ENCODE results near the gene PDGFB.

PDGFB gene

GRCh38 chr22:39238966-39239505 lies 5.7 kb downstream of the PDGFB start:
- no peak for DNase-seq

DNA sequence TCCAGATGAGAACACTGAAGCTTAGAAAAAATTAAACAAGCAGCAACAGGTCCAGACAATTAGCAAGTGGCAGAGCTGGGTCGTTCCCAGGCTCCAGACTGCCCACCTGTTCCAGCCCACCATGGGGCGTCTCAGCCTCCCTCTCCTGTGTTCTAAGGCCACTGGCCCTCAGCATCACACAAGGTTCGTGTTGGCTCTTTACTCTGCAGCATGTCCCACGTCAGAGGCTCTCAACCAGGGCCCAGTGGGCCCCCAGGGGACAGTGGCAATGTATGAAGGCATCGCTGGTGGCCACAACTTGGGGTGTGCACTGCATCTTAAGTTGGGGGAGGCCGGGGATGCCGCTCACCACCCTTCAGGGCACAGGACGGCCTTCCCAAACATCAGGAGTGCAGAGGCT lies 6.2 kb downstream of the PDGFB start:
- DNase-seq, result no peak

DNA sequence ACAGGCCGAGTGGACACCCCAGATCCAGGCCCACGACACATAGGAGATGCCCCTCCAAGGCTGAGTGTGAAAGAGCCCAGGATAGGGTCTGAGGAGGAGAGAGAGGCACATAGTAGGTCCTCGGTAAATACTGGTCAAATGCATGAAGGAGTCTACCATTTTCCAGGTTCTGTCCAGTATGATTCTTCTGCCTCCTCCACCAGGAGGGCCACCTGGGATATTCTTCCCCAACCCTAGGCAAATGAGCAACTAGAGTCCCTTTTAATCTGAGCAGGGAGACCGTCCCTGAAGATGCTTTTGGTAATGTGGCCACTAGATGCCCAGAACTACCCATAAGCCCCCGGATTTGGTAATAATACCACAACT lies 6.7 kb downstream of the PDGFB start:
- no peak for DNase-seq

- DNase-seq, result no peak
Observed at GRCh38 chr22:39237318-39238100, 7.3 kb downstream of the PDGFB start.

- DNase-seq, result no peak
Observed at GRCh38 chr22:39236321-39237317, 8.2 kb downstream of the PDGFB start.

GRCh38 chr22:39234867-39235687 lies 9.7 kb downstream of the PDGFB start:
- DNase-seq, result no peak

- DNase-seq, result no peak
Observed at GRCh38 chr22:39234472-39234787, 10.4 kb downstream of the PDGFB start.

DNA sequence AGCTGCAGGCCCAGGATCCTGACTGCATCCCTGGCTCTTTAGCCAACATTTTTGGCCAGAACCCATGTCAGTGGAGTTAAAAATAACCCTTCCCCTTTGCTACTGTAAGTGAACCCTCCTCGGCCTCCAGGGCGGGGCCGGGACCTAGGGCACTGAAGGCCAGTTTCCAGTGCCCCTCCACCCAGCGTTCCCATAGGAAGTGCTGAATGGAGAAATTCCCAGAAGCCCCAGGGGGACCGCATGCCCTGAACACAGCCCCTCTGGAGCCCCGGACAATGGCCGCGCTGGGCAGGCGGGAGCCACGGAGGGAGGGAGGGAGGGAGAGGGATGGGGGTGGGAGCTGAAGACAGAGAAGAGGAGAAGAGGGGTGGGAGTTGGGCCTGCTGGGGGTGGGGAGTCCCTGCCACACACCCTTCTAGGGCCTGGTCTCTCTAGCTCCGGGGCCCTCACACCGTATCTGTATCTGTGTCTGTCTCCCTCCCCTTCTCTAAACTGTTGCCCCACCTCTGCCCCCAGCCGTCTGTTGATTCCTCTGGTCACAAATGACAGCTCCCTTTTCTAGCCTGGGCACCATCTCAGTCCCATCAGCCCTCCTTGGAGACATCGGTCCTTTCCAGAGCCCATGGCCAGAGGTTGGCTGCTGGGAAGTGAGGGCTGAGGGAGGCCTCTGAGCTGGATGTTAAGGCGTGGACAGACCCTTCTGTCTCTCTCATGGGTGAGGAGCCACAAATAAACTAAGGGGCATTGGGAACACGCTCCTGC lies 10.9 kb downstream of the PDGFB start:
- DNase-seq, result no peak

DNA sequence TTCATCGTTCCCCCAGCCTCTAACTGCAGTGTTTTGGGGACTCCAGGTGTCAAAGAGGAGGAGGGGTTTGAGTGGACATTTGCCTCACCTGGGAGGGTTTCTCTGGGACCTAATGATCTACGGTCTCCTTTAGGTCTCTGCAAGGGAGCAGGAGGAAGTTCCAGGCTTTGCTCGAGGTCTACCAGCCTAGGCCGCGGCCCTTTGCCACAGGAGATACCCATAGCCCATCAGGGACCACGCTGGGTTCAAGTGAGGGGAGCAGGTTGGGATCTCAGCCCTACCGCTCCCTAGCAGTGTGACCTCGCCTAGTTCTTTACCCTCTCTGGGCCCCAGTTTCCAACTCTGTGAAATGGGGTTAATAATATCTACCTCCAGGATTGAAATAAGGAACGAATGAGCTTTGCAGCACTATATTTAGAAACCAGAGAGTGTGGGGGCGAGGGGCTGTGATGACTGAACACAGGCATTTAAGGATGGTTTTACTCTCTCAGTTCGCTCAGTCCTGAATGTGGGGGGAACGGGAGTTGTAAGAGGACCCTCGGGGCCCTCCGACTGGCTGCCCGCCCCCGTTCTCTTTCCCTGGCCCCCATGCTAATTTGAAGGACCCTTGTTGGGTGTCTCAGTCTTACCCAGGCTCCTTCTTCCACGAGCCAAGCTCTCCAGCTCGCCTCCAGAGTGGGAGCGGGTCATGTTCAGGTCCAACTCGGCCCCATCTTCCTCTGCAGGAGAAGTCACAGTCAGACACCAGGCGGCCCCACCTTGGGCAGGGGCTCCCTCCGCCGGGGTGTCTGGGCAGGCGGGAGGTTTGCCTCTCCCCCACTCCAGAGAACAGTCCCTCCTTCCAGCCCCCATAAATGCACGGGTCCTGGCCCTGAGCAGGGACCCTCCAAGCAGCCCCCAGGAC lies 11.7 kb downstream of the PDGFB start:
- DNase-seq, result no peak

GRCh38 chr22:39232246-39232645 lies 12.5 kb downstream of the PDGFB start:
- DNase-seq, result no peak

- DNase-seq, result no peak
Observed at GRCh38 chr22:39231197-39231950, 13.4 kb downstream of the PDGFB start.

- no peak for DNase-seq
Observed at GRCh38 chr22:39230261-39231196, 14.3 kb downstream of the PDGFB start.

DNA sequence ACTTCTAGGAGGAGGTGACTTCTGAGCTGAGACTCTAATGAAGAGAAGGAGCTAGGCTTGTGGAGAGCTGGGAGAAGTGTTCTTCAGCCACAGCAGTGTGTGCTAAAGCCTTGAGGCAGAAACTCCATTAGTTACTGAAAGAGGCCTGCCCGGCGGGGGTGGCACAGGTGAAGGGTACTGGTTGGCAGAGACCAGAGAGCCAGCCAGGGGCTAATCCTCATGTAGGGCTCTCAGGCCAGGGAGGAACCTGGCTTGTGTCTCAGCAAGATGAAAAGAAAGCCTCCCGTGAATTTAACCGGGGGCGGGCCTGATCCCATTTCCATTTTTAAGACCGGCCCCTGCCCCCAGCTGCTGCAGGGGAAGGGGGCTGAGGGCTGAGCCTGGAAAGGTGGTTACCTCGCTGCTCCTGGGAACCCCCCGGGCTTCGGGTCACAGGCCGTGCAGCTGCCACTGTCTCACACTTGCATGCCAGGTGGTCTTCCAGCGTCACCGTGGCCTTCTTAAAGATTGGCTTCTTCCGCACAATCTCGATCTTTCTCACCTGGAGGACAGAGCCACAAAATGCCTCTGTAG lies 15.0 kb downstream of the PDGFB start:
- DNase-seq, result no peak

GRCh38 chr22:39229075-39229474 lies 15.7 kb downstream of the PDGFB start:
- DNase-seq, result no peak

DNA sequence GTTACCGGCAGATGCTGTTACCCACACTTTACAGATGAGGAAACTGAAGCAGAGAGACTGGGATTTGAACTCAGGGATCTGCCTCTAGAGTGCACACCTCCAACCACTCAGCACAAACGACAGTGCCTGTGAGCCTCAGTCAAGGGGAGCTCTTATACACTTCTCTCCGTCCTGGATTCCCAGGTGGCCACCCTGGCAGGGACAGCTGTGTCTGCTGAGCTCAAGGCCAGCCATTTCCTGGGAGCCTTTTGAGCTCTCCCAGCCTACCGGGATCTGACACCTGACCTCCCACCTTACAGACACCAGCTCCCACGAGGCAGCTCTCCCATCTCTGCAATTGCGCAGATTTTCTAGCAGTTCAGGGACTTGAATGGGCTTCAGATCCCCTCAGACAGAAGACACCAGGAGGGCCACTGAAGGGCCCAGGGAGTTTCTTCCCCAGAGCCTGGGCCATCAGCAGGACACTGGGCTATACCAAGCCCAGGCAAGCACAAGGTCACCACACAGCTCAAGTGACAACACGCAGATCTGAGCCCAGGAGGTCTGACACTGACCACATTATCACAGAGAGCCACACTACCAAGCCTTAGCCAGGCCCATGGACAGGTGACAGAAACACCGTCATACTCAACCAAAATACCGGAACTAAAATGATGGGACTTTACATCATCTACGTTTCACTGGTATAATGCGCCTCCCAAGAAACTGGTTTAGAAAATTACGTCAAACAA lies 17.1 kb downstream of the PDGFB start:
- DNase-seq, result no peak

- DNase-seq, result no peak
Observed at GRCh38 chr22:39226353-39226752, 18.4 kb downstream of the PDGFB start.

DNA sequence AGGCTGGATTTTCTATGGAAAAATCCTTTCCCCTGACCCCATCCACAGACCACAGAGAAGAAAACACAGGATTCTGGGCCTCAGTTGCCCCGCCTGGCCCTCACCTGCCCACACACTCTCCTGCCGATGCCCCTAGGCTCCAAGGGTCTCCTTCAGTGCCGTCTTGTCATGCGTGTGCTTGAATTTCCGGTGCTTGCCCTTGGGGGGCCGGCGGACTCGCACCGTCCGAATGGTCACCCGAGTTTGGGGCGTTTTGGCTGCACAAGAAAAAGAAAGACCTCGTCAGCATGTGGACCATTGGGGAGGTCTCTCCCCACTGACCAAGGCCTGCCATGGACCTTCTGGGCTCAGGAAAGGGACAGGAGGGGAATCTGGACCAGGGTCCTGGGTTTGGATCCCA lies 19.2 kb downstream of the PDGFB start:
- DNase-seq, result no peak

DNA sequence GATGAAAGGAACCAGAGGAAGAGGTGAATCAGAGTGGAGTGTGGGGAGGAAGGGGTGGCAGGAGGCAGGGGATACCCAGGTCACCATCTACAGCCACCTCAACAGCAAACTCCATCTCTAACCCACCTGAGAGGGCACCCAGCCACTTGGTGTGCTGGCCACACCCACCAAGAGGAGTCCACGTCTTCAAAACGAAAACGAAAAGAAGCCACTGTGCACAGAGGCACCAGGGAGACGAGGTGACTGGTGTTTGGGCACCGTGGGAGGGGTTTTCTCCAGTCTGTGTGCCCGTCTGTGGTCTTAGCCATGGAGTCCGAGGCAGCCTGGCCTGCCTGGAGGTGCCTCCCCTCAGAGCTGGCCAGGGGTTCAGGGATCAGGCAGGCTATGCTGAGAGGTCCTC lies 20.2 kb downstream of the PDGFB start:
- DNase-seq, result no peak

Measured in SIG-M5 (cell line).